ENCODE measurements around the gene NDUFV1. TPM values are rescaled to one million over a fixed set of nuclear protein-coding genes. Genes with fewer than 3 reads are reported as not detected.

Gene NDUFV1
- total RNA-seq (100 to 1,000 TPM in 1 of 2 donors, 10 to 100 TPM in 1; 83.6 to 162 TPM), polyA plus RNA-seq (100 to 1,000 TPM; 163 to 172 TPM)

DNA sequence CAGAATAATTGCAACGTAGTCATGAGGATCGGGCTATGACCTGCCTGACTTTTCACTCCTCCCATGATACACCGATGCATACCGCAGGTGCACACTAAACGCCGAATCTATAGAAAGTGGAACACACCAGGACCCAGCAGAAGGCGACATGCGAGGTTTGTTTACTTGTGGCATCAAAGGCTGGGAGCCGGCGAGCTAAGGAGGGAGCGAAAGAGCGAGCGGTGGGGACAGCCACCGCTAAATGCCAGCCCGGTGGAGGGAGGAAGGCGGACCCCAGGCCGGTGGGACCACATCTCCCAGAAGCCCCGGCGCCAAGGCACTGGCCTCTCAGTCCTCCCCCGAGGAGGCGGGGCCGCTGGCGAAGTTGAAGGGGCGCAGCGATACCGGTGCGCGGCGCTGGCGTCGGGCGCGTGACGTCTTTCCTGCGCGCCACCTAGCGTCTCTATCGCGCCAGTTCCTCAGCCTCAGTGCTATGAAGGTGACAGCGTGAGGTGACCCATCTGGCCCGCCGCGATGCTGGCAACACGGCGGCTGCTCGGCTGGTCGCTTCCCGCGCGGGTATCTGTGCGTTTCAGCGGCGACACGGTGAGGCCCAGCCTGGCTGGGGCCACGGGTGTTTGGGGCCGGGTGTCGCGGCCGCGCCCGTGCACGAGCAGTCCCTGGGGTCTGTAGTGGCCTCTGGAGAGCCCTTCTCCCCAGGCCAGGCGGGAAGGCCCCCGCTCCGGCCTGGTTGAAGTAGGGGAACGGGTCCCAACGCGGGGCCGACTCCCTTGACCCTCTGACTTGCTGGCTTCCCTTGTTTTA lies at the start of gene NDUFV1:
NDUFV1 (plus strand) TSS at position 445 of the 804 bp plus-strand sequence; CDS start at position 514, 69 bp downstream.
- Histone ChIP-seq H3K4me3 (ENCODE audit: low read depth in 1 of 3, low read length in 3 of 3) (peak within 1 kb of the TSS; percentile 86 to 93 (median 87)), H3K27ac (ENCODE audit: low read depth in 1 of 2, low read length in 2 of 2) (peak within 1 kb of the TSS; percentile 71 to 84), H3K36me3 (ENCODE audit: control insufficient read depth in 4 of 4, insufficient read depth in 3 of 4, low read depth in 1 of 4, low read length in 3 of 4) (peaks cover 7 to 23% (median 13%) of the 10 kb centered on the region in 4 donors), H3K9me3 (ENCODE audit: control insufficient read depth in 4 of 4, low read length in 3 of 4) (no peaks in the 10 kb centered on the region), H3K4me1 (ENCODE audit: control insufficient read depth in 4 of 4, insufficient read depth in 4 of 4, low read length in 3 of 4) (peaks cover 10 to 24% (median 17%) of the 10 kb centered on the region in 4 donors), H3K9ac (ENCODE audit: low read depth in 1 of 2, low read length in 2 of 2) (peak within 1 kb of the TSS; percentile 62 to 95), H3K27me3 (ENCODE audit: control insufficient read depth in 4 of 4, insufficient read depth in 4 of 4, low read length in 3 of 4) (no peaks in the 10 kb centered on the region)
- WGBS: under 1% methylated on average over 69 of the region's 69 CpGs
- DNase-seq (ENCODE audit: low spot score): peak; percentile 94
- peak; percentile 59 to 71 for TF ChIP-seq RAD21 (IDR thresholded peaks at IDR 0.05)
- TF ChIP-seq NR2F2 (IDR thresholded peaks at IDR 0.05): no peak
- TF ChIP-seq, protein P1, sequence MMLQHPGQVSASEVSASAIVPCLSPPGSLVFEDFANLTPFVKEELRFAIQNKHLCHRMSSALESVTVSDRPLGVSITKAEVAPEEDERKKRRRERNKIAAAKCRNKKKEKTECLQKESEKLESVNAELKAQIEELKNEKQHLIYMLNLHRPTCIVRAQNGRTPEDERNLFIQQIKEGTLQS (IDR thresholded peaks at IDR 0.05): no peak
- TF ChIP-seq FOXA2 (IDR thresholded peaks at IDR 0.05): no peak
- no peak for TF ChIP-seq HNF4G (IDR thresholded peaks at IDR 0.05)
- peak; percentile 77 for TF ChIP-seq YY1 (IDR thresholded peaks at IDR 0.05)
- no peak for TF ChIP-seq FOXA1 (IDR thresholded peaks at IDR 0.05)
- no peak for TF ChIP-seq TAF1 (conservative IDR thresholded peaks at IDR 0.05)
- TF ChIP-seq, protein P2, sequence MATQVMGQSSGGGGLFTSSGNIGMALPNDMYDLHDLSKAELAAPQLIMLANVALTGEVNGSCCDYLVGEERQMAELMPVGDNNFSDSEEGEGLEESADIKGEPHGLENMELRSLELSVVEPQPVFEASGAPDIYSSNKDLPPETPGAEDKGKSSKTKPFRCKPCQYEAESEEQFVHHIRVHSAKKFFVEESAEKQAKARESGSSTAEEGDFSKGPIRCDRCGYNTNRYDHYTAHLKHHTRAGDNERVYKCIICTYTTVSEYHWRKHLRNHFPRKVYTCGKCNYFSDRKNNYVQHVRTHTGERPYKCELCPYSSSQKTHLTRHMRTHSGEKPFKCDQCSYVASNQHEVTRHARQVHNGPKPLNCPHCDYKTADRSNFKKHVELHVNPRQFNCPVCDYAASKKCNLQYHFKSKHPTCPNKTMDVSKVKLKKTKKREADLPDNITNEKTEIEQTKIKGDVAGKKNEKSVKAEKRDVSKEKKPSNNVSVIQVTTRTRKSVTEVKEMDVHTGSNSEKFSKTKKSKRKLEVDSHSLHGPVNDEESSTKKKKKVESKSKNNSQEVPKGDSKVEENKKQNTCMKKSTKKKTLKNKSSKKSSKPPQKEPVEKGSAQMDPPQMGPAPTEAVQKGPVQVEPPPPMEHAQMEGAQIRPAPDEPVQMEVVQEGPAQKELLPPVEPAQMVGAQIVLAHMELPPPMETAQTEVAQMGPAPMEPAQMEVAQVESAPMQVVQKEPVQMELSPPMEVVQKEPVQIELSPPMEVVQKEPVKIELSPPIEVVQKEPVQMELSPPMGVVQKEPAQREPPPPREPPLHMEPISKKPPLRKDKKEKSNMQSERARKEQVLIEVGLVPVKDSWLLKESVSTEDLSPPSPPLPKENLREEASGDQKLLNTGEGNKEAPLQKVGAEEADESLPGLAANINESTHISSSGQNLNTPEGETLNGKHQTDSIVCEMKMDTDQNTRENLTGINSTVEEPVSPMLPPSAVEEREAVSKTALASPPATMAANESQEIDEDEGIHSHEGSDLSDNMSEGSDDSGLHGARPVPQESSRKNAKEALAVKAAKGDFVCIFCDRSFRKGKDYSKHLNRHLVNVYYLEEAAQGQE (IDR thresholded peaks at IDR 0.05): peak; percentile 67
- TF ChIP-seq, protein P3, sequence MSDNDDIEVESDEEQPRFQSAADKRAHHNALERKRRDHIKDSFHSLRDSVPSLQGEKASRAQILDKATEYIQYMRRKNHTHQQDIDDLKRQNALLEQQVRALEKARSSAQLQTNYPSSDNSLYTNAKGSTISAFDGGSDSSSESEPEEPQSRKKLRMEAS (IDR thresholded peaks at IDR 0.05): no peak
- TF ChIP-seq SP1 (IDR thresholded peaks at IDR 0.05): peak; percentile 63
- TF ChIP-seq RXRA (IDR thresholded peaks at IDR 0.05): peak; percentile 26 to 31
- peak in 1 of 2 donors; percentile 16 for TF ChIP-seq HNF4A (conservative IDR thresholded peaks at IDR 0.05)
- peak in 1 of 2 donors; percentile 10 for TF ChIP-seq JUND (IDR thresholded peaks at IDR 0.05)
- TF ChIP-seq GABPA (IDR thresholded peaks at IDR 0.05 in 1 of 2, conservative IDR thresholded peaks at IDR 0.05 in 1 of 2): peak in 1 of 2 donors; percentile 91
- TF ChIP-seq, protein P4, sequence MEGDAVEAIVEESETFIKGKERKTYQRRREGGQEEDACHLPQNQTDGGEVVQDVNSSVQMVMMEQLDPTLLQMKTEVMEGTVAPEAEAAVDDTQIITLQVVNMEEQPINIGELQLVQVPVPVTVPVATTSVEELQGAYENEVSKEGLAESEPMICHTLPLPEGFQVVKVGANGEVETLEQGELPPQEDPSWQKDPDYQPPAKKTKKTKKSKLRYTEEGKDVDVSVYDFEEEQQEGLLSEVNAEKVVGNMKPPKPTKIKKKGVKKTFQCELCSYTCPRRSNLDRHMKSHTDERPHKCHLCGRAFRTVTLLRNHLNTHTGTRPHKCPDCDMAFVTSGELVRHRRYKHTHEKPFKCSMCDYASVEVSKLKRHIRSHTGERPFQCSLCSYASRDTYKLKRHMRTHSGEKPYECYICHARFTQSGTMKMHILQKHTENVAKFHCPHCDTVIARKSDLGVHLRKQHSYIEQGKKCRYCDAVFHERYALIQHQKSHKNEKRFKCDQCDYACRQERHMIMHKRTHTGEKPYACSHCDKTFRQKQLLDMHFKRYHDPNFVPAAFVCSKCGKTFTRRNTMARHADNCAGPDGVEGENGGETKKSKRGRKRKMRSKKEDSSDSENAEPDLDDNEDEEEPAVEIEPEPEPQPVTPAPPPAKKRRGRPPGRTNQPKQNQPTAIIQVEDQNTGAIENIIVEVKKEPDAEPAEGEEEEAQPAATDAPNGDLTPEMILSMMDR (IDR thresholded peaks at IDR 0.05; ENCODE audit: low read depth, low read length, missing input control): peak; percentile 58
- TF ChIP-seq EGR1 (IDR thresholded peaks at IDR 0.05; ENCODE audit: low read depth in 2 of 2): peak in 1 of 2 donors; percentile 17
- TF ChIP-seq, protein P5, sequence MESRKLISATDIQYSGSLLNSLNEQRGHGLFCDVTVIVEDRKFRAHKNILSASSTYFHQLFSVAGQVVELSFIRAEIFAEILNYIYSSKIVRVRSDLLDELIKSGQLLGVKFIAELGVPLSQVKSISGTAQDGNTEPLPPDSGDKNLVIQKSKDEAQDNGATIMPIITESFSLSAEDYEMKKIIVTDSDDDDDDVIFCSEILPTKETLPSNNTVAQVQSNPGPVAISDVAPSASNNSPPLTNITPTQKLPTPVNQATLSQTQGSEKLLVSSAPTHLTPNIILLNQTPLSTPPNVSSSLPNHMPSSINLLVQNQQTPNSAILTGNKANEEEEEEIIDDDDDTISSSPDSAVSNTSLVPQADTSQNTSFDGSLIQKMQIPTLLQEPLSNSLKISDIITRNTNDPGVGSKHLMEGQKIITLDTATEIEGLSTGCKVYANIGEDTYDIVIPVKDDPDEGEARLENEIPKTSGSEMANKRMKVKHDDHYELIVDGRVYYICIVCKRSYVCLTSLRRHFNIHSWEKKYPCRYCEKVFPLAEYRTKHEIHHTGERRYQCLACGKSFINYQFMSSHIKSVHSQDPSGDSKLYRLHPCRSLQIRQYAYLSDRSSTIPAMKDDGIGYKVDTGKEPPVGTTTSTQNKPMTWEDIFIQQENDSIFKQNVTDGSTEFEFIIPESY (IDR thresholded peaks at IDR 0.05): no peak

Data from liver (tissue), 9 donors.